ENCODE results near the gene PYGM. TPM values are rescaled to one million over a fixed set of nuclear protein-coding genes. Genes with fewer than 3 reads are reported as not detected.

Gene PYGM
- total and polyA plus RNA-seq, 2 experiments from 2014 or later, result 1.5 to 3.9 TPM

GRCh38 chr11:64735725-64736259 is 24.0 kb downstream of the PYGM start:
- Mint-ChIP-seq H3K9me3 (no peaks in the 10 kb centered on the region), H3K4me1 (peaks cover 26% of the 10 kb centered on the region), H3K36me3 (ENCODE audit: low read depth) (peaks cover 59% of the 10 kb centered on the region), H3K27ac (no peak overlapping the region), H3K4me3 (no peak overlapping the region), H3K27me3 (ENCODE audit: insufficient read depth, low read depth, poor library complexity) (peaks cover 17% of the 10 kb centered on the region)
- Histone ChIP-seq H3K36me3 (ENCODE audit: insufficient read depth) (no peaks in the 10 kb centered on the region), H3K4me2 (no peak overlapping the region), H3K9me2 (ENCODE audit: insufficient read depth) (no peaks in the 10 kb centered on the region), H3K4me3 (no peak overlapping the region), H3K4me1 (ENCODE audit: insufficient read depth) (peaks cover 41% of the 10 kb centered on the region), H3K27me3 (ENCODE audit: insufficient read depth) (no peaks in the 10 kb centered on the region), H3F3A (replicated peaks; ENCODE audit: low read depth) (peaks cover 2% of the 10 kb centered on the region), H3K27ac (ENCODE audit: low read depth) (no peak overlapping the region), H3K79me2 (replicated peaks; ENCODE audit: insufficient read depth) (no peaks in the 10 kb centered on the region), H2AFZ (no peak overlapping the region), H4K20me1 (replicated peaks; ENCODE audit: insufficient read depth) (no peaks in the 10 kb centered on the region)
- DNase-seq (ENCODE audit: low spot score) (no peak), ATAC-seq (no peak)
- no peak for TF ChIP-seq REST (IDR thresholded peaks at IDR 0.05; ENCODE audit: unreplicated experiment)

DNA sequence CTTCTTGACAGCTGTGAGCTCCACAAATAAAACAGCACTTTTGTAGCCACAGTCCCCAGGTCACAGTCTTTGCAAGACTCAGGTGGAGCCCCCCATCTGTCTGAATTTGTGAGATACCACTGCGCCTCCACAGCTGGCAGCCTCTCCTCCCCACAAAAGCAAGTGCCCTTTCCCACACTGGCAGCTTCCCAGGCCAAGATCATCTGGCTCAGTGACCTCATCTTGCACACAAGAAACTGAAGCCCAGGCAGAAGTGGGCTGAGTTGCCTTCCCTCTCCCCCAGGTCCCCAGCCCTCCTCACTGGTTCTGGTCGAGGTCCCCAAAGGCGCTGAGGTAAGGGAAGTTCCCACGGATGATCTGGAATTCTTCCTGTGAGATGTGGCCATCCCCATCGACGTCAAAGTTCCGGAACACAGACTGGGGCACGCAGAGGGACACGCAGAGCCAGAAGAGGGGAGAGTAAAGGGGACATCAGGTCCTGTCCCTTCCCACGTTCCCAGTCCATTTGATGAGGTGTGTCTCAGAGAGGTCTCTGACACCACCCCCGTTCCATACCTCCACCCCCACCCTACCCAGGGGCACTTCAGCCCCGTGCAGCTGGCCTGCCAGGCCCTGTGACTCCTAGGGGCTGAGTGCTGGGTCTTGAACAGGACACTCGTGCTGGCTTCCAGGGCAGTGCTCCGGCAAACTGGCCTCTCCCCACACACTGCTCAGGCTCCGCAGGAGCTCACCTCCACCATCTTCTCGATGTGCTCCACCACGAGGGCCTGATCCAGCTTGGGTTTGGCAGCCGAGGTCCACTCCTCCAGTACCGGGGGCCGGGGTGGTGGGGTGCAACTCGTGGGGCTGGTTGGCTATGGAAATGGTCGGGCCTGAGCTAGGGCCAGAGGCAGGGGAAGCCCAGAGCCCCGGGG is 24.7 kb downstream of the PYGM start:
- Mint-ChIP-seq H3K36me3 (ENCODE audit: low read depth) (peaks cover 56% of the 10 kb centered on the region), H3K4me1 (peaks cover 27% of the 10 kb centered on the region), H3K27me3 (ENCODE audit: insufficient read depth, low read depth, poor library complexity) (peaks cover 11% of the 10 kb centered on the region), H3K9me3 (no peaks in the 10 kb centered on the region), H3K27ac (no peak overlapping the region), H3K4me3 (no peak overlapping the region; the same call in 2 of the 3 replicates)
- H3K27me3 ChIP-seq (ENCODE audit: insufficient read depth), result no peaks in the 10 kb centered on the region
- H3F3A ChIP-seq (replicated peaks; ENCODE audit: low read depth), result peaks cover 8% of the 10 kb centered on the region
- no peak overlapping the region for H3K4me2 ChIP-seq
- no peak overlapping the region for H3K4me3 ChIP-seq
- DNase-seq (ENCODE audit: low spot score) (no peak), ATAC-seq (no peak)
- peaks cover 41% of the 10 kb centered on the region for H3K4me1 ChIP-seq (ENCODE audit: insufficient read depth)
- H3K36me3 ChIP-seq (ENCODE audit: insufficient read depth), result no peaks in the 10 kb centered on the region
- no peaks in the 10 kb centered on the region for H4K20me1 ChIP-seq (replicated peaks; ENCODE audit: insufficient read depth)
- no peaks in the 10 kb centered on the region for H3K9me2 ChIP-seq (ENCODE audit: insufficient read depth)
- no peak overlapping the region for H2AFZ ChIP-seq
- no peaks in the 10 kb centered on the region for H3K79me2 ChIP-seq (replicated peaks; ENCODE audit: insufficient read depth)
- H3K27ac ChIP-seq (ENCODE audit: low read depth), result no peak overlapping the region
- TF ChIP-seq CTCF (conservative IDR thresholded peaks at IDR 0.05; ENCODE audit: low read depth in 2 of 2) (no peak), REST (IDR thresholded peaks at IDR 0.05; ENCODE audit: unreplicated experiment) (no peak), ETS1 (IDR thresholded peaks at IDR 0.05) (no peak)

Data from GM23338 (cell line).